GM21447 (cell line): Measurements from ENCODE around the gene ARHGAP4.

ENCODE experiments used
- ATAC-seq: cut with Tn5 transposase; IDR thresholded peaks from one replicate; pipeline ENCODE4 v1.9.1; 2021; ENCODE audit not compliant: unreplicated experiment

ARHGAP4 gene

DNA sequence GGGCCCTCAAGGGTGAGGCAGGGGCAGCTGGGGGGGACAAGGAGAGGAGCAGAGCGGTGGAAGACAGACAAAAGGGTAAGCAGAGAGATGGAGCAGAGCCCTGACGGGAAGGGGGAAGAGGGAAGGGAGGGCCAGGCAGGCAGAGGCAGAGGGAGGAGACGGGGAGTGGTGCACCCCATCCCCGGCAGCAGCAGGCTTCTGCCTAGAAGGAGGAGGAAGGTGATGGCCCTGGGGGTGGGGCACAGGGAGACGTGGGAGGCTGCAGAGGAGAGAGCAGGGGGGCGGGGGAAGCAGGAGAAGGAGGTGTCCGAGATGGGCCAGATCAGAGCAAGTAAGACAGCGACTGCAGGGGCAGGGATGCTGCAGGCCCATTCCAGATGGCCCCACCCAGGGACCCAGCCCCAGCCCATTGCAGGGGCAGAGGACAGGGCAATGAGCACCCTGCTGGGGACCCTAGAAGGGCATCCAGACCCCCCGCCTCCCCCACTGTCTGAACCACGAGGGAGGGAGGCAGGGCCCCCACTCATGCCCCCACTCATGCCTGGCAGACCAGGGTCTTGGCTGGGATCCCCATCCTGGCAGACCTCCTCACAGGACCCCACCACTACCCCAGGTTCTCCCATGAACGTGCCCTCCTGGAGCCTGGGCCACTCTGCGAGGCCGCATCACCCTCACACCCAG is 42.8 kb downstream of the ARHGAP4 start:
- ATAC-seq = no peak

DNA sequence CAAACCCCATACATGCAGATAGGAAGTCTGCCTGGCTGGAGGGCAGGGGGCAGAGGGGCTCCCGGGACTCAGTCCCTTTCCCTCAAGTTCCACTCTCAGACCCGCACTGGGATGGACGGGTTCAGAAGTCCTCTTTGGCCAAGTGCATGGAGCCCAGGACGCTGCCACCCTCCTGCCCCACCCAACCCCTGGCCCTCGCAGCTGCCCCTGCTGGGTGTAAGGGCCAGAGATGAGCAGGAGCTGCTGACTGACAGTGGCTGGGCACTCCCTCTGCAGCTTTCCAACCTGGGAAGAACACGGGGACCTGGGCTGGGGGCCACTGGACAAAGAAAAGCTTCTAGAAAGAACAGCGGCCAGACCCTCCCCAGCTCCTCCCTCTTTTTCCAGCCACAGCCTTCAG is 43.5 kb downstream of the ARHGAP4 start:
- ATAC-seq = no peak

DNA sequence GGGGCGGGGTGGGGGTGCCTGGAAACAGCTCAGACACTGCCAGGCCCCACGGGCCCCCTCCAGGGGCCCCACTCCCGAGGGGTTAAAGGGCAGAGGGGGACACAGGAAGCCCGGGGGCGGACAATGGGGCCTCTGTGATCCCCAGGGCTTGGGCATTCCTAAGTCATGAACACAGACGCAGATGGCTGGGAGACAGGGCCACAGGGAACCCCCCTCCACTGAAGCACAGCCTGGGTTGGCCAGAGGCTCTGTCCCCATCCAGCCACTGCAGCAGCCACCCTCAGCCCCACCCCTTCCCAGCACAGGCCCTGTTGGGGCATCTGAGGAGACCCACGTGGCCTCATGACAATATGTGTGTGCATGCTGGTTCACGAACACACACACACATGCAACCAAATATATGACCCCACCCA is 44.0 kb downstream of the ARHGAP4 start:
- no peak for ATAC-seq

DNA sequence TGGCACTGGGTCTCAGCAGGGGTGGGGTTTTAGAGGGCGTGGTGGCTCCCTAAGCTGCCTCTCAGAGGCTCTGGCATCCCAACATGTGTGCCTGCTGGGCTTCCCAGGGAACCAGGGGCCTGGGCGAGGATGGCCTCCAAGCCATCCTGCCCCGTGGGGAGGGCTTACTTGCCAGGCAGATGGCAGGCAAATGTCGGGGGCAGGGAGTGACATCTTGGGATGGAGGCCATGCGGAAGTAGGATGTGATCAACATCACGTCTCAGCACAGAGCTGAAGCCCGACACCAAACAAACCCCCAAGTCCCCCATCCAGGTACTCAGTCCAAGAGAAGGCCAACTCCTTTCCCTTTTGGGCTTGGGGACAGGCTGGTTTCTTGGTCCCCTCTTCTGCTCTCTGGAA is 44.8 kb downstream of the ARHGAP4 start:
- no peak for ATAC-seq

DNA sequence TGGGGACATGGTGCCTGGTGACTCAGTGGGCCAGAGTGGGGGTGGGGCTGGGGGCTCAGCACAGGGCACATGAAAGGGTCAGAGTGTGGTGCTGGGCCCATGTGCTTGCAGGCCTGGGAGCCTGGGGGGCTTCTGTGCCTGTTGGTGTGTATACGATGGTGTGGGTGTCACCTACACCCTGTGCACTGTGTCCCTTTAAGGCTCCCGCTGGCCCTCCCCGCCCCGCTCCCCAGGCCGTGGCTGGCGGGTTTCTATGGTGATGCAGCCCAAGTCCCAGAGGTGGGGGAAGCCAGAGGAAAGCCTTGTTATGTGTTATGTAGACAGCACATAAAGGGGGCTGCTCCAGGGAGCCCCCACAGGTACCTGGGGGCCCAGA is 45.6 kb downstream of the ARHGAP4 start:
- no peak for ATAC-seq

DNA sequence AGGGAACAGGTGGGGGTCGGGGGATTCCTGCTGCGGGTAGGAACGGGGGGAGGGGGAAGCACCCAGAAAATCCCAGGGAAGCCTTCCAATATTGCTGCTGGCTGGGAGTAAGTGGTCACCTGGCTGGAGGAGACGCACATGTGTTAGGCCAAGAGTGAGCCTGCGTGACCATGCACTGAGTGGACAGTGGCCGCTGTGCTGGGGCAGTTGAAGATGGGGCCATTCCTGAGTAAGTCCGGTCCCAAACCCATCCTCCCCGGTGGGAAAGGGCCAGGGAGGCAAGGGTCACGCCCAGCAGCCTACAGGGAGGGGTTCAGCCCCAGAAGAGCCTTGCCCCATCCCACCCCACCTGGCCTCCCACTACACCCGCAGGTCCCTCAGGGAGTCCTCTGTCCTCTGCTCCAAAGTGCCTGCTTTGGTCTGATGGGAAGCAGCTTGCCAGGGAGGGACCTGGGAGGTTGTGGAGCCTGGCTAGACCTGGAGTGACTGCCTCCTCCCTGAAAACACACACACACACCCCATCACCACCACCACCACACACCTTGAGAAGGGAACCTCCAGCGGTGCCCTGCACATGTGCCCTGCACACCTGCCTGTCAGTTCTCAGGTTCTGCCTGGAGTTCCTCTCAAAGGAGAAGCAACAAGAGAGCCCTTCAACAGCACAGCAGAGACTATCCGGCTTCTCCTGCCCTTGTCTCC is 46.2 kb downstream of the ARHGAP4 start:
- no peak for ATAC-seq

DNA sequence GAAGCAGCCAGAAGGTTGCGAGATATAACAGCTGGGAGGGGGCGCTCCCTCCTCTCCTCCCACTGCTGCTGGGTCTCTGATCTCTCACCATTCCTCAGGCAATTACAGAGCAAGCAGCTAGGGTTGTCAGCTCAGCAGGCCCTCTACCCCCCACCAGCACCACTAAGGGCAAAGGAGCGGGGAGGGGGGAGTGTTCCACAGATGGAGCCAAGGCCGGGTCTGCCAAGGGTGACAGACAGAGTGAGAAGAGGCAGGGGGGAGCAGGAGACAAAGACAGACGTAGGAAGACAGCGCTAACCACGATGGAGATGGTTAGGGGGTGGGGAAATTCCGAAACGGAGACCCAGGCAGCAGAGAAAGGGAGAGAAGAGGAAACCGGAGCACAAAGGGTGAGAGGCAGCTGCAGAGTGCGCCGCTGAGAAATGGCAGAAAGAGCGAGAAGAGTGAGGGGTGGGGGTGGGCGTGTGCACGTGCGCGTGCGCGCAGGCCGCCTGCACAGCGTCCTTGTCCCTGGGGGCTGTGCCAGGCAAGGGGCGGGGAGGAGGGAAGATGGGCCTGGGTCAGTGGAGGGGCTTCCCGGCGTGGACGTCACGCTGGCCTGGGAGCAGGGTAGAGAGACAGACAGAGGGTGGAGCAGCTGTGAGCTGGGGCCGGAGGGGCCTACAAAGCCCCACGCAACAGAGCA is 47.0 kb downstream of the ARHGAP4 start:
- no peak for ATAC-seq

DNA sequence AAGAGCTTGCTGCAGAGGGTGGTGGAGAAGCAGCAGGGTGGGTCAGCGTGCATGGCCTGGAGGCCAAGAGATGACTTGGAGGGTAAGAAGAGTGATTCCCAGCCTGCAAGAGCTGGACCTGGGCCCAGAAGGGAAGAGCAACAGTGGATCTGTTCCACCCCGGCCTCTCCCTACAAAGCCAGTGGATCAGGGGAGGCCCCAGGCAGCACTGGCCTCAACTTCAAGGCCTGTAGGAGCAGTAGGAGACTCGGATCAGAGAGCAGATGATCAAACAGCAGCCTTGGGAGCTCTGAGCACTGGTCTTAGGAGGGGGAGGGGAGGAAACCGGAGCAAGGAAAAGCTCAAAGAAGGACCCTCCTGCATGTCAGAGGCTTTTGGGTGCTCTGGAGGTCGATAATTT is 47.7 kb downstream of the ARHGAP4 start:
- ATAC-seq = no peak

DNA sequence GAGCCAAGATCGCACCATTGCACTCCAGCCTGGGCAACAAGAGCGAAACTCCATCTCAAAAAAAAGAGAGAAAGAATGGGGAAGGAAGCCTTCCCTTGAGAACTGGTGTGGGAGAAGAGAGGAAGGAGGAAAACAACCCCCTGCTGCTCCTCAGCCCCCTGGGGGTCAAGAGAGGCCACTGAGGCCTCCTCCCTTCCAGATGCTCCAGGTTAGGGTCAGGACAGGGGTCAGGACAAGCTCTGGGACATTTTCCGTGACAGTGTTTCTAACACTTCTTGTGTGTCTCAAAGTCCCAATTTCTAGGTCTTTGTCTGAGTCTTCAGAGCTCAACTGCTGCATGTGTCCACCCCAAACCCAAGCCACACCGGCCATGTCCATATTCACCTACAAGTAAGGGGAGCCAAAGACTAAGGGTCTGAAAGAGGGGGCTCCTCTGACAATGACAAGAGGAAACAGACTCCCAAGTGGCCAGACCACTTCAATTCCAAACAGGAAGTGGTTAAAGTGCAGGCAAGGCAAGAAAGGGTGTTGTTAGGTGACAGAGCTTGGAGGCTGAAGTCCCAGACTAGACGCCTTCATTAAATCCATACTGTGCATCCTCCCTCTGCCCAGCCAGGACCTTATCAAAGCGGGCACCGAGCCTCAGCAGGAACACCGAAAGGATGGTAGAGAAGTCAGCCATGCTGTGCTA is 48.3 kb downstream of the ARHGAP4 start:
- no peak for ATAC-seq

DNA sequence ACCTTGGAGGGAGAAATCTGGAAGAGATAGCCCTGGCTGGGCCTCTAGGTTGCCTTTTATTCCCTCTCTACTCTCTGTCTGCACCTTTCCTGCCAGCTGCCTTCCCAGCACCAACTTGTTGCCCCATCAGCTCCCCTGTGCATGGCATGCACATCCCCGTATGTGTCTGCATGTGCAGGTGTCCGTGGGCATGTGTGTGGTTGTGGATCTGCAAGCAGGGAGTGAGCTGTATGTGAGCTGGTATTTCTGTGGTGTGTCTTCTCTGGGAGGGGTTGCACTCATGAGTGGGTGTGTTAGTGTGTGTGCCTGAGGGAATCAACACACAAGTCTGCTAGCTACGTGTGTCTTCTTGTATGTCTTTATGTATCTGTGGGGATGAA is 50.0 kb downstream of the ARHGAP4 start:
- ATAC-seq = no peak

DNA sequence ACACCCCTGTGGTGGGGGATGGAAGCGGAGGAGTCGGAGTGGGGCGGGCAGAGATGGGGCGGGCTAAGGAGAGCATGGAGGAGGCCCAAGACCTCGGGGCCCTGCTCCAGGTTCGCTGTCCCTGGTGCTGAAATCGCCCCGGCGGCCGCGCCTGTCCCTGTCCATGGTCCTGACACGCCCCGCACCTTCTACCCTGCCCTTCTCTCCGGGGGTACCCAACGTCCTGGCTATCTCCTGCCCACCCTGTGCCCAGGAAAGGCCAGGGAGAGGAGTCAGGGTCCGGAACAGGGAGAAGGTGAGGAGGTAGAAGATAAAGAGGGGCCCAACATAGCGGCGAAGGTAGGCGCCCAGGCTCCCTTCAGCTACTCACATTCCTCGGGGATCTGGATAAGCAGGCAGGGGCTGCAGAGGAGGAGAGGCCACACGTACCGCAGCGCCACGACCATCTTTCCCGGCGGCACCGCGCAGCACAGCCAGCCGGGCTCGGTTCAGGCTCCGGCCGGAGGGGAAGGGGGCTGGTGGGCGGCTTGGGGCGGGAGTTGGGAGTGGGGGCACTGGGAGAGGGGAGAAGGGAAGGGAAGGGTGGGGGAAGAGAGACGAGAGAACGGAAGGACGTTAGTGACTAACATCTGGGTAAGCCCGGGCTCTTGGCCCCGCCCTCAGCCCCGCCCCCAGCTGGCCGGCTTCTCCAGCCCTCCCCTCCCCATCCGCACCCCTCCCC is 50.5 kb downstream of the ARHGAP4 start:
- no peak for ATAC-seq

DNA sequence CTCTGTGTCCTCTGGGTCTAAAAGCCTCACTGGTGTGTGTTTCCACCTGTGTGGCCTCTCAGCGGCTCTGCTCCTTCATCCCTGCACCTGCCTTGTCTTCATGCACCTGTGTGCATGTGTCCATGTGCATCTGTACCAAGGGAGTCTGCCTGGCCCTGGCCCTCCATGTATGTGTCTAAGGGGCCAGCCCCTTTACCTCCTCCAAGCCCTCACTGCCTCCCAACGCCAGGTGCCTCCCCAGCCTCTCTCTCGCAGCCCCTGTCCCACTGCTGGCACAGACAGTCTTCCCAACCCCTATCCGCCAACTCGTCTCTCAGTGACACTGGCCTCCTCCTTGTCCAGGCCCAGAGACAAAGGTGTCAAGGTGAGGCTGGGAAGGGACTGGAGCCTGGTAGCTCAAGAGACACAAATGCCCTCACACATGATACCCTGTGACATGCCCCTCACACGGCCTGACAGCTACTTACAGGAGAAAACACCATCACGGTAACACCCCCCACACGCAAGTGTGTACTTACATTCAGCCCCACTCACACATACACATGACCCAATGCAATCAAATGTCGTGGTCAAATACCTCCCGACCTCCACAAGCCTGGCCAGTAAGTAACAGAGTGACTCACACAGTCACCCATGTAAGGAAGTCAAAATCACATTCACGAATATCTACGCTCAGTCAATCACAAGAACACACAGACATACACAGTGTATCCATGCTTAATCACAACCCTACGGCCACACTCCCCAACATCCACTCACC is 51.5 kb downstream of the ARHGAP4 start:
- no peak for ATAC-seq

DNA sequence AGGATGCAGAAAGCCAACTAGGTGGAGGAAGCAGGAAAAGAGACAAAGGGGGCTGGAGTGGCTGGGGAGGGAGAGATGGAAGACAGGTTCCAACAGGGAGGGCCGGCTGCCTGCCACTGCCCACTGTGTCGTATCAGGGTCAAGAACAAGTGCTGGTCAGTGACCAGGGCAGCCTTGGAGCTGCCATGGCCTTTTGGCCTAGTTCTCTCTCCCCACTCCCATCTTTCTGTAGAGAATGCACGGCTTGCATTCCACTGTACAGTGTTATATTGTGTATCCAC is 52.0 kb downstream of the ARHGAP4 start:
- ATAC-seq = no peak

DNA sequence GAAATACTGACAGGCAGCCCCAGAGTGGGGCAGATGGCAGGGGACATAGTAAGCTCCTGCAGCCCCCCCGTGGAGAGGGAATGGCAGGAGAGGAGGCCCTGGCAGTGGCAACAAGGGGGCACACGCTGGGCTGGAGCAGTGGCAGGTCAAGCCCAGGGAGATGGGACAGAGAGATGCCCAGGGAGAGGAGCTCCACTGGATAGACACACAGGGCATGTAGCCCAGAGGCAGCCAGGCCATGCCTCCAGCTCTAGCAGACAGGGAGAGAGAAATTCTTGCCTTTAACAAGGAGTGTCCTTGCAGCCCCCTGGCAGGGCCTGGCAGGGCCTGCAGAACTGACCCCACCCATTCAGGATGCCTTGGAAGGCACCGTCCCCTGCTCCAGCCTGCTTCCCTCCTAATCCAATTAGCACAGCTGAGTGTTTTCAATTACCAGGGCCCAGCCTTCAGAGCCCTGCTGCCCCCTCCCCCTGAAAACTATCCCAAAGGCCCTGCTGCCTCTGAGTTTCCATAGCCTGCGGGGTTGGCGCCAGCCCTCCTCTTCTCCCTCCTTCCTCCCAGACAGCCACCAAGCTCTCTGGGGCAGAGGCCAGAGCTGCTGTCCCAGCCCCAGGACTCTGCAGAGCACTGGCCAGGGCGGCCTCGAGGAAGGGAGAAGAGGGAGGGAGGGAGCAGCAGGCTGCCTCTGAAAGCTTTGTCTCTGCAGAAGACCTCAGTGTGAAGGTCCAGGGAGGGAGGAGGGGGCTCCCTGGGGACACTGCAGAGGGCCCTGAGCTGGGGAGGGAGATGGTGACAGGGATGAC is 52.6 kb downstream of the ARHGAP4 start:
- ATAC-seq = no peak

DNA sequence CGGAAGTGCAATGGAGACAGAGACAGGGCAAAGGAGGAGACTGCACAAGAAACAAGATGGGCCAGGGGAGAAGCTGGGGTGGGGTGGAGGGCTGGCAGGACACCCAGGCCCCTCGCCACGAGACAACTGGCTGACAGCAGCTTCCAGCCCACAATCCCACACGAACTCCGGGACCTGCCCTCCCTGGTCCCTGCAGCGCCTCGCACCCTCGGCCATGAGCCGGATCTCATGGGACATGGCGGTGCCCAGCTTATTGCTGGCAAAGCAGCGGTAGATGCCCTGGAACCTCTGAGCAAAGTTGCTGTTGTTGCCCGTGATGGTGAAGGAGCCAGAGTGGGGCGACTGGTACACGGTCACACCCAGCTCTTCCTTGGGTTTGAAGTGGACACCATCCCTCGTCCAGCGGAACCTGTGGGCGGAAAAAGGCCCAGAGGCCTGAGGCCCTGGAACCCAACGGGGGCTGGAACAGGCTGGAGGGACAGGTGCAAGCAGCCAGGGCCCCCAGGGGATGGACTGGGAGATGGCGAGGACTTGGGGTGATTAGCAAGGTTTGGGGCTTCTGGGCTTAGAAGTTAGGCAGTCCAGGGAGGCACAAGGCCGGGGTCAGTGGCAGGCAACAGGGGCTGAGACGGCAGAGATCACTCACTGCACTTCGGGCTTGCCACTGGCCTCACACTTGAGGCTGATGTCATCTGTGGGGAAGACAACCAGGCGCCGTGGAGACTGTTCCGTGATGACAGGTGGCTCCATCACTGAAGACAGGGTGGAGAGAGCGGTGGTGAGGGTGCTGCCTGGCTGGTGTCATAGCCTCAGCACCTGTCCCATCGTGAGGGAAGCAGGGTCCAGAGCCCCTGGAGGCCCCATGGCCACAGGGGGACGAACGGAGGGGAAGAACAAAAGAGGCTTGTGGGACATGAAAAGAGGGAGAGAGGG is 53.9 kb downstream of the ARHGAP4 start:
- no peak for ATAC-seq

DNA sequence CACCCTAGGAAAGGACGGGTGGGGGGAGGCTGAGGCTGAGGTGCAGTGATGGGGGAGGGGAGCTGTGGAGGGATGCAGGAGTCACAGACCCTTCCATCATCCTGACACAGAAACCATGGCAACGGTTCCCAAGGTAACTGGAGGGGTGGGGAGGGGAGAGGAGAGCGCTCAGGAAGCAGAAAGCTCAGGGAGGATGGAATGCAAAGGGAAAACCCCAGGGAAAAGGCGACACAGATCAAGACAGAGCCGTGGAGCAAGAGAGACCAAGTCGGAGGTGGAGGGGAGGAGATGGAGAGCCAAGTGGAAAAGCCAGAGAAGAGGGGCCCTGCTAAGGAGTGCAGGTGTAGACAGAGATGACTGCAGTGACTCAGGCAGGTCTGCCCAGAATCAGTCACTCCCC is 54.6 kb downstream of the ARHGAP4 start:
- ATAC-seq = no peak

DNA sequence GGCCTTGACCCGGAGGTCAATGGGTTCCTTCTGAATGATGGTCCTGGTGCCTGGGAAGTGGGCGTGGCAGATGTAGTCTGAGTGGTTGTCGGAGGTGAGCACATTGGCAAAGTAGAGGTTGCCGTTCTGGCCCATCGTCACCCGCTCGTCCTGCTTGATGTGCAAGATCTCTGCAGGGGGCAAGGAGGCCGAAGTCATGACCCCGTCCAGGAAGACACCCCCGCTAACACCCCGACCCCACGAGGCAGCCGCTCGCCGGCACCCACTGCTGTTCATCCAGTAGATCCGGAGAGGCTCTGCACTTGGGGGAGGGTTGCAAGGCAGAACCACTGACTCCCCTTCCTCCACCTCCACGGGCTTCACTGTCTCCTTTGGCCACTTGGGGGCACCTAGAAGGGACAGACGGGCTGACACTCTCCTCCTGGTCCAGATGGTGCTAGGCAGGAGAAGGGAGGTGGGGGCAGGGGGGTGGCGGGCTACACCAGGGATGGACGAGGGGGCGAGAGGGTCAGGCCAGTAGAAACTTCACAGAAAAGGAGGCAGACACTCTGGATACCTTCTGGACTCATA is 55.2 kb downstream of the ARHGAP4 start:
- no peak for ATAC-seq

DNA sequence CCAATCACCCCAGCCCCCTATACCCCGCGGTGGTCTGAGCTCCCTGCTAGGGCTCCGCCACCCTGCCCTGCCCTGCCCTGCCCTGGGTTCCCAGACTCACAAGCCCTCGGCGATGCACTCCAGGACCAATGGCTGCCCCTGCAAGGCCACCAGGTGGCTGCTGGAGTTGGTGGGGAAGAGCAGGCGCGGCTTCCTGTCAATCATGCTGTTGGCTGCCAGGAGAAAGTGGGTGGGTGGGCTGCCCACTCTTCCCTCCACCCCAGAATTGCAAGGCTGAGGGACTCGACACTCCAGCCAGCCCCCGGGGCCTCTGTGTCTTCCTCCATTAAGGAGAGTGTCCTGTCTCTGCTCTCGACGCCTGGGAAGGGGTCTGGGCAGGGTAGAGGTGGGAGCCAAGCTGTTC is 55.8 kb downstream of the ARHGAP4 start:
- no peak for ATAC-seq
